Umbilical cord (tissue), 2 donors: ENCODE measurements around the gene PWWP2A. TPM values are rescaled to one million over a fixed set of nuclear protein-coding genes. Genes with fewer than 3 reads are reported as not detected.

Experiments used
- DNase-seq: peaks from one replicate; pipeline ENCODE4 v3.0.0-alpha.2; 2015; ENCODE audit warnings: low spot score
- total RNA-seq: library from RNA; depleted of rRNA; stranded (reverse); fragments of >200 nt; gene quantifications from one replicate; pipeline ENCODE4 v1.2.3, GENCODE V29; 2014; ENCODE audit warnings: low replicate concordance; ENCODE audit not compliant: insufficient read depth

Gene PWWP2A
- total RNA-seq, 1 donor from 2014 or later: 36.1 TPM

GRCh38 chr5:160133071-160133917, 14.0 kb upstream of the PWWP2A start:
- peak; percentile 47 for DNase-seq

GRCh38 chr5:160129841-160130240, 10.6 kb upstream of the PWWP2A start:
- no peak for DNase-seq

GRCh38 chr5:160128632-160129031, 9.4 kb upstream of the PWWP2A start:
- no peak for DNase-seq

GRCh38 chr5:160119905-160120266, 636 bp upstream of the PWWP2A start:
- DNase-seq: no peak

- DNase-seq: no peak
Observed at GRCh38 chr5:160118349-160119141, 705 bp downstream of the PWWP2A start.

- no peak for DNase-seq
Observed at GRCh38 chr5:160116991-160117390, 2.3 kb downstream of the PWWP2A start.

GRCh38 chr5:160108124-160108523, 11.1 kb downstream of the PWWP2A start:
- DNase-seq: no peak

GRCh38 chr5:160105686-160106360, 13.4 kb downstream of the PWWP2A start:
- no peak for DNase-seq

GRCh38 chr5:160097991-160098390, 21.3 kb downstream of the PWWP2A start:
- DNase-seq: no peak

GRCh38 chr5:160096178-160096577, 23.1 kb downstream of the PWWP2A start:
- DNase-seq: no peak

- DNase-seq: no peak
Observed at GRCh38 chr5:160092960-160093707, 26.1 kb downstream of the PWWP2A start.

GRCh38 chr5:160092514-160092913, 26.7 kb downstream of the PWWP2A start:
- no peak for DNase-seq

- no peak for DNase-seq
Observed at GRCh38 chr5:160090059-160090458, 29.2 kb downstream of the PWWP2A start.

- no peak for DNase-seq
Observed at GRCh38 chr5:160089531-160089930, 29.7 kb downstream of the PWWP2A start.

GRCh38 chr5:160088805-160089204, 30.4 kb downstream of the PWWP2A start:
- no peak for DNase-seq

GRCh38 chr5:160087199-160087598, 32.1 kb downstream of the PWWP2A start:
- DNase-seq: no peak

- no peak for DNase-seq
Observed at GRCh38 chr5:160084144-160084543, 35.1 kb downstream of the PWWP2A start.

- DNase-seq: no peak
Observed at GRCh38 chr5:160083501-160083900, 35.7 kb downstream of the PWWP2A start.

- DNase-seq: peak; percentile 56
Observed at GRCh38 chr5:160082614-160083500, 36.4 kb downstream of the PWWP2A start.

- DNase-seq: no peak
Observed at GRCh38 chr5:160081495-160081894, 37.8 kb downstream of the PWWP2A start.

- DNase-seq: no peak
Observed at GRCh38 chr5:160079753-160080152, 39.5 kb downstream of the PWWP2A start.
